Right lobe of liver (tissue), 6 donors: Measurements from ENCODE around the gene LAMB2. TPM values are rescaled to one million over a fixed set of nuclear protein-coding genes. Genes with fewer than 3 reads are reported as not detected.
A peak's percentile ranks its signal among the peaks of the same experiment; 100 is the strongest.

Experiments
- ATAC-seq, 4 donors: fragments of 200-7000 bp; cut with Tn5 transposase; one replicate each; pipeline ENCODE4 v1.9.1; 2020; ENCODE audit warnings: mild to moderate bottlenecking in 4 of 4, moderate library complexity in 4 of 4
- DNase-seq, 3 donors: peaks; one replicate each; pipeline ENCODE4 v3.0.0-alpha.2; 2020
- H3K27ac ChIP-seq, 3 donors: fragments of 200-600 bp; one replicate each; pipeline ENCODE4 v1.8.0; 2022
- H3K27me3 ChIP-seq, 2 donors: fragments of 200-600 bp; one replicate each; pipeline ENCODE4 v1.8.0; 2022
- H3K36me3 ChIP-seq, 4 donors: fragments of 200-600 bp; sonication (generic) in 1 of 4; one replicate each; pipeline versions ENCODE4 v1.5.1 to v1.8.0; 2017 to 2022; ENCODE audit warnings: control low read depth in 1 of 4
- H3K4me1 ChIP-seq, 4 donors: fragments of 200-600 bp; sonication (generic) in 1 of 4; one replicate each; pipeline versions ENCODE4 v1.5.1 to v1.8.0; 2017 to 2022; ENCODE audit warnings: control low read depth in 1 of 4
- H3K4me3 ChIP-seq, 3 donors: fragments of 200-600 bp; one replicate each; pipeline ENCODE4 v1.8.0; 2022
- H3K9me3 ChIP-seq, 4 donors: fragments of 200-600 bp; sonication (generic) in 1 of 4; one replicate each; pipeline versions ENCODE4 v1.5.1 to v1.8.0; 2017 to 2022; ENCODE audit warnings: control low read depth in 1 of 4
- CTCF ChIP-seq, 4 donors: fragments of 200-600 bp in 3 of 4; fragments of 450-650 bp in 1 of 4; IDR thresholded peaks; one replicate each; pipeline versions ENCODE4 v1.5.1 to v1.8.0; 2016 to 2022; ENCODE audit warnings: antibody characterized with exemption in 4 of 4, mild to moderate bottlenecking in 2 of 4
- POLR2A ChIP-seq: fragments of 450-650 bp; IDR thresholded peaks from one replicate; pipeline ENCODE4 v1.6.1; 2017; ENCODE audit warnings: antibody characterized with exemption, mild to moderate bottlenecking
- WGBS: methylation state at CpG from one replicate; pipeline ENCODE4 v1.1.6; 2018; ENCODE audit warnings: low coverage, low lambda C conversion rate; ENCODE audit not compliant: insufficient coverage; ENCODE audit errors: missing lambda C conversion rate; 5-methylcytosine and 5-hydroxymethylcytosine counted together
- intact Hi-C, 2 donors: fragments of 100-400 bp; cut with DNase I; formaldehyde crosslinking; loops; one replicate each; pipeline versions ENCODE4 v1.11.2 to v1.14.1; 2022
- total RNA-seq, 6 experiments: library from RNA; depleted of rRNA in 2 of 6; stranded (reverse); fragments of >200 nt in 2 of 6; fragmentation: NEBNext Ultra II Directional in 3 of 6; extraction: Animal tissue kit (Norgen Biotek cat#: 25700) in 3 of 6; gene quantifications; one replicate each; pipeline versions ENCODE4 v1.1.0 to v1.2.4, GENCODE V29; 2016 to 2023
- donor health status: DM: no; HTN: yes; CAD: no.
- donor health status: DM: no; HTN: no; CAD: no.
- donor health status: DM: no; HTN: no; CAD: no.
- donor health status: DM: no; HTN: yes; CAD: no.
- donor health status: DM: no; HTN: yes; CAD: no.

The LAMB2 gene
- total RNA-seq, 6 experiments from 2014 or later = 129 to 192 (median 163) TPM

GRCh38 chr3:49133226-49133951 lies 539 bp upstream of the LAMB2 start:
- Histone ChIP-seq H3K36me3 (no peaks in the 10 kb centered on the region), H3K9me3 (no peaks in the 10 kb centered on the region), H3K27me3 (no peaks in the 10 kb centered on the region), H3K4me3 (peak overlapping the region; percentile 68 to 73 (median 73)), H3K4me1 (peaks cover 0 to 33% (median 12%) of the 10 kb centered on the region in 4 donors), H3K27ac (peak overlapping the region; percentile 56 to 76 (median 65))
- no peak for TF ChIP-seq POLR2A
- no peak for TF ChIP-seq CTCF (IDR thresholded peaks at IDR 0.05)
- DNase-seq (peak; percentile 82 to 86 (median 85)), ATAC-seq (peak; percentile 78 to 86 (median 83))
- intact Hi-C loops = no loop called here
- 3% methylated on average over 23 of the region's 30 CpGs for WGBS

GRCh38 chr3:49132073-49132436 lies 795 bp downstream of the LAMB2 start:
- peak overlapping the region; percentile 68 to 73 (median 73) for H3K4me3 ChIP-seq
- DNase-seq = no peak
- intact Hi-C loops = no loop called here
- H3K27ac ChIP-seq = peak overlapping the region in 2 of 3 donors; percentile 65 to 76
- TF ChIP-seq POLR2A (no peak), CTCF (IDR thresholded peaks at IDR 0.05) (no peak)
- WGBS = 50% methylated on average over 2 of the region's 9 CpGs
- no peak for ATAC-seq
- H3K36me3 ChIP-seq = no peaks in the 10 kb centered on the region
- H3K27me3 ChIP-seq = no peaks in the 10 kb centered on the region
- no peaks in the 10 kb centered on the region for H3K9me3 ChIP-seq
- H3K4me1 ChIP-seq = peaks cover 0 to 33% (median 12%) of the 10 kb centered on the region in 4 donors

- no peak for ATAC-seq
- H3K4me3 ChIP-seq = peak overlapping the region in 2 of 3 donors; percentile 68 to 73
- peaks cover 0 to 33% (median 12%) of the 10 kb centered on the region in 4 donors for H3K4me1 ChIP-seq
- no peaks in the 10 kb centered on the region for H3K27me3 ChIP-seq
- TF ChIP-seq CTCF (IDR thresholded peaks at IDR 0.05) (no peak), POLR2A (no peak)
- H3K36me3 ChIP-seq = peaks cover 0 to 2% (median 0%) of the 10 kb centered on the region in 4 donors
- no peaks in the 10 kb centered on the region for H3K9me3 ChIP-seq
- DNase-seq = no peak
- intact Hi-C loops = no loop called here
- WGBS = 82% methylated on average over 2 of the region's 6 CpGs
- no peak overlapping the region for H3K27ac ChIP-seq
Observed at GRCh38 chr3:49131576-49131975, 1.3 kb downstream of the LAMB2 start.

- no CpG with 5 or more reads among the region's 12 CpGs for WGBS
- H3K4me1 ChIP-seq = peaks cover 0 to 33% (median 12%) of the 10 kb centered on the region in 4 donors
- peaks cover 0 to 7% (median 0%) of the 10 kb centered on the region in 4 donors for H3K36me3 ChIP-seq
- no peak for TF ChIP-seq CTCF (IDR thresholded peaks at IDR 0.05)
- no peak for TF ChIP-seq POLR2A
- intact Hi-C loops = no loop called here
- H3K4me3 ChIP-seq = no peak overlapping the region
- ATAC-seq (no peak), DNase-seq (no peak)
- no peaks in the 10 kb centered on the region for H3K9me3 ChIP-seq
- no peaks in the 10 kb centered on the region for H3K27me3 ChIP-seq
- no peak overlapping the region for H3K27ac ChIP-seq
Observed at GRCh38 chr3:49131040-49131439, 1.8 kb downstream of the LAMB2 start.
